ENCODE measurements around the gene MINDY4. TPM values are rescaled to one million over a fixed set of nuclear protein-coding genes. Genes with fewer than 3 reads are reported as not detected.

MINDY4 gene
- total RNA-seq, 3 donors from 2014 or later (not counting 1 experiment from before 2014, with no cell fraction given) = 1.1 to 1.7 (median 1.1) TPM

DNA sequence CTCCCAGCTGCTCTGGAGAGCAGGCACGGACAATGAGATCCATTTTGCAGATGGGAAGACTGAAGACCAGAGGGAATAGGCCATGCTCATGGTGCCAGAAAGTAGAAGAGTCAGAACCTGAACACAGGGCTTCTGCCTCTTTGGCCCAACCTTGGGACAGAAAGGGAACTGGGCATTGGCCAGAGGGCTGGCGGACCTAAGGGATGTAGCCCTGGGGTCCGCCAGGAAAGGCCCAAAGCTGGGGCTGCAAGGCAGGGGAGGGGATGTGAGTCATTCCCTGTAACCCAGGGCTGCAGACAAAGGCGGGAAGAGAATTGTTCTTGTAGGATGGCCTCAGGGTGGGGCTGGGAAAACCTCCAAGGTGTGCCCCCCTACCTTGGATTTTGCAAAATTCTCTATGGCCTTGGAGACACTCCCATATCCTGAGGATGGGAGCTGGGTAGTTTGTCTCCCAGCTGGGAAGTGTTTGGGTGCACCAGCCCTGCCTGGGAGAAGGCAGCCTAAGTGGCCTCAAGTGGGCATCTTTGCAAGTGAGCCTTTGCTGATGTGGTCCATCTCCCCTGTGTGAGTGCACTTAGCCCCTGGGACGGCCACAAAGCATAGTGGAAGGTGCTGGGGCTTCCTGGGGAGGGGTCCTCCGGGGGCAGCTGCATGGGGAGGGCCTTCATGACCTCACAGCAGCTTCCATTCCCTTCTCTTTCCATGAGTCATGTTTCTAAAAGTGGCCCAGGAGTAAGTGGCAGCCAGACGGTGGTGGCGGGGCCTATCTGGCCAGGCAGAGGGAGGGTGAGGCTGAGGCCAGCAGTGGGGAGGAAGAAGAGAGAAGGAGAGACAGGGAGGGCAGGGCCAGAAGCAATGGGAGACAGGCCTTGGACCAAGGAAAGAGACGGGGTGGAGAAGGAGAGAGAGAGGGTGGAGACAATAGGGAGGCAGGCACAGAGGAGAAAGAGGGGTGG lies 149.6 kb downstream of the MINDY4 start:
- Histone ChIP-seq H3K4me3 (ENCODE audit: low read length) (no peak overlapping the region), H3K36me3 (ENCODE audit: control insufficient read depth, insufficient read depth, low read length) (no peaks in the 10 kb centered on the region), H3K27me3 (ENCODE audit: control insufficient read depth, insufficient read depth, low read length) (no peaks in the 10 kb centered on the region), H3K27ac (ENCODE audit: low read length) (no peak overlapping the region), H3K9me3 (ENCODE audit: control insufficient read depth, insufficient read depth, low read length) (no peaks in the 10 kb centered on the region), H3K4me1 (ENCODE audit: control insufficient read depth, insufficient read depth, low read length) (no peaks in the 10 kb centered on the region)
- intact Hi-C loops (cut with micrococcal nuclease) = no loop called here
- H3K4me1 Mint-ChIP-seq = no peaks in the 10 kb centered on the region
- H3K27ac Mint-ChIP-seq = no peak overlapping the region
- no peaks in the 10 kb centered on the region for H3K9me3 Mint-ChIP-seq
- TF ChIP-seq, protein P1, sequence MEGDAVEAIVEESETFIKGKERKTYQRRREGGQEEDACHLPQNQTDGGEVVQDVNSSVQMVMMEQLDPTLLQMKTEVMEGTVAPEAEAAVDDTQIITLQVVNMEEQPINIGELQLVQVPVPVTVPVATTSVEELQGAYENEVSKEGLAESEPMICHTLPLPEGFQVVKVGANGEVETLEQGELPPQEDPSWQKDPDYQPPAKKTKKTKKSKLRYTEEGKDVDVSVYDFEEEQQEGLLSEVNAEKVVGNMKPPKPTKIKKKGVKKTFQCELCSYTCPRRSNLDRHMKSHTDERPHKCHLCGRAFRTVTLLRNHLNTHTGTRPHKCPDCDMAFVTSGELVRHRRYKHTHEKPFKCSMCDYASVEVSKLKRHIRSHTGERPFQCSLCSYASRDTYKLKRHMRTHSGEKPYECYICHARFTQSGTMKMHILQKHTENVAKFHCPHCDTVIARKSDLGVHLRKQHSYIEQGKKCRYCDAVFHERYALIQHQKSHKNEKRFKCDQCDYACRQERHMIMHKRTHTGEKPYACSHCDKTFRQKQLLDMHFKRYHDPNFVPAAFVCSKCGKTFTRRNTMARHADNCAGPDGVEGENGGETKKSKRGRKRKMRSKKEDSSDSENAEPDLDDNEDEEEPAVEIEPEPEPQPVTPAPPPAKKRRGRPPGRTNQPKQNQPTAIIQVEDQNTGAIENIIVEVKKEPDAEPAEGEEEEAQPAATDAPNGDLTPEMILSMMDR (IDR thresholded peaks at IDR 0.05) = no peak
- no peak overlapping the region for H3K4me3 Mint-ChIP-seq
- WGBS (ENCODE audit: insufficient coverage) = 67% methylated on average over 9 of the region's 9 CpGs
- no peak for ATAC-seq
- no peaks in the 10 kb centered on the region for H3K27me3 Mint-ChIP-seq (ENCODE audit: low read depth in 2 of 2)
- DNase-seq = peak in 1 of 2 donors; percentile 8
- no peaks in the 10 kb centered on the region for H3K36me3 Mint-ChIP-seq

DNA sequence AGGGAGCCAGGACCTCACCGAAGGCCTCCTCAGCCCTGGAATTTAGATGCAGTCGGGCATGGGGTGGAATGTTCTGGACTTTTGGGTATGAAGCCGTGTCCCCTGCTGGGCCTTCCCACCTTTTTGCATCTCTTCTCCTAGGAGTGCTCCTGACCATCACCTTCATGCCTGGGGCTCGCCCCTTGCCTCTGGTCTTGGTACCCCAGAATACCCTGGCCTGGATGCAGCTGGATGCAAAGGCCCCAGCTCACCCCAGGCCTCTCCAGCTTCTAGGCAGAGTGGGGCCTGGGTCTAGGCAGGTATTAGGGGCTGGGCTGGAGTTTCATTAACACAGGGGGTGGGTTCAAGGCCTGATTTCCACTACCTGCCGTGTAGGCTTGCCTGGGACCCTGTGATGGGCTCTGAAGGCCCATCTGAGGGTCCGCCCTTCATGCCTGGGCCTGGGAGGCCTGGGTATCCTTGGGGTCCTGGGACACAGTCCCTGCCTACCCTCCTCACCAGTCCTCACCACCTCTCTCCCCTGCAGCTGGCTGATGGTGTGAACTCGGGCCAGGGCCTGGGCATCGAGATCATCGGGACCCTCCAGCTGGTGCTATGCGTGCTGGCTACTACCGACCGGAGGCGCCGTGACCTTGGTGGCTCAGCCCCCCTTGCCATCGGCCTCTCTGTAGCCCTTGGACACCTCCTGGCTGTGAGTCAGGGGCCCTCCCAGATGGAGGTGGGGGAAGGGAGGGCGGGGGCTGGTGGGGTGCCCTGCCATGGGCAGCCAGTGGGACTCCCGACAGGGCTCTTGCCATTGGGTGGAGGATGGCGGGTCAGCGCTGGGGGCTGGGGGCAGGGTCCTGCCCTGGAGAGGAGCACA lies 150.6 kb downstream of the MINDY4 start:
- peak in 1 of 2 donors; percentile 9 for DNase-seq

DNA sequence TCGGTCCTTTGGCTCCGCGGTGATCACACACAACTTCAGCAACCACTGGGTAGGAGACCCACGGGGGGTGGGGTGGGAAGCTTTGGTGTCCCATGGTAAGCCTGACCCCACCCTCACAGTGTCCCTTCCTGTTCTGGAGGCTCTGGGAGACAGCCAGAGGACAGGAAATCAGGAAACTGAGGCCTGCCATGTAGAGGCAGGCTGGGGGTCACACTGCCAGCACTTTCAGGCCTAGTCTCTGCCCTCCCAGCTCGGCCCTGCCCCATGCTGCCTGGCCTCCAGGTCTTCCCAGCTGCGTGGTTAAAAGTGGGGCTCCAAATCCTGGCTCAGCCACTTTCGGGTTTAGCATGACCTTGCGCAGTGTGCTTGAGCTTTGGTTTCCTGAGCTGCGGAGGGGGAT lies 151.4 kb downstream of the MINDY4 start:
- Histone ChIP-seq H3K27ac (ENCODE audit: low read length) (no peak overlapping the region), H3K4me1 (ENCODE audit: control insufficient read depth, insufficient read depth, low read length) (no peaks in the 10 kb centered on the region), H3K4me3 (ENCODE audit: low read length) (no peak overlapping the region), H3K36me3 (ENCODE audit: control insufficient read depth, insufficient read depth, low read length) (no peaks in the 10 kb centered on the region), H3K9me3 (ENCODE audit: control insufficient read depth, insufficient read depth, low read length) (no peaks in the 10 kb centered on the region), H3K27me3 (ENCODE audit: control insufficient read depth, insufficient read depth, low read length) (no peaks in the 10 kb centered on the region)
- TF ChIP-seq, protein P1 (IDR thresholded peaks at IDR 0.05) = no peak
- H3K9me3 Mint-ChIP-seq = no peaks in the 10 kb centered on the region
- H3K27me3 Mint-ChIP-seq (ENCODE audit: low read depth in 2 of 2) = no peaks in the 10 kb centered on the region
- peak in 1 of 2 donors; percentile 9 for DNase-seq
- intact Hi-C loops (cut with micrococcal nuclease) = no loop called here
- no peaks in the 10 kb centered on the region for H3K36me3 Mint-ChIP-seq
- no peaks in the 10 kb centered on the region for H3K4me1 Mint-ChIP-seq
- no peak for ATAC-seq
- no peak overlapping the region for H3K4me3 Mint-ChIP-seq
- 91% methylated on average over 6 of the region's 9 CpGs for WGBS (ENCODE audit: insufficient coverage)
- H3K27ac Mint-ChIP-seq = no peak overlapping the region

More for the DNA sequence above, 150.6 kb downstream of the MINDY4 start:
- H3K36me3 ChIP-seq (ENCODE audit: control insufficient read depth, insufficient read depth, low read length) = no peaks in the 10 kb centered on the region
- no peak overlapping the region for H3K27ac ChIP-seq (ENCODE audit: low read length)
- no peak for ATAC-seq
- no peaks in the 10 kb centered on the region for H3K4me1 ChIP-seq (ENCODE audit: control insufficient read depth, insufficient read depth, low read length)
- TF ChIP-seq, protein P1 (IDR thresholded peaks at IDR 0.05) = no peak
- no peaks in the 10 kb centered on the region for H3K9me3 ChIP-seq (ENCODE audit: control insufficient read depth, insufficient read depth, low read length)
- Mint-ChIP-seq H3K36me3 (no peaks in the 10 kb centered on the region), H3K4me3 (no peak overlapping the region), H3K27ac (no peak overlapping the region), H3K4me1 (no peaks in the 10 kb centered on the region), H3K27me3 (ENCODE audit: low read depth in 2 of 2) (no peaks in the 10 kb centered on the region), H3K9me3 (no peaks in the 10 kb centered on the region)
- H3K27me3 ChIP-seq (ENCODE audit: control insufficient read depth, insufficient read depth, low read length) = no peaks in the 10 kb centered on the region
- WGBS (ENCODE audit: insufficient coverage) = 90% methylated on average over 19 of the region's 19 CpGs
- no peak overlapping the region for H3K4me3 ChIP-seq (ENCODE audit: low read length)
- intact Hi-C loops (cut with micrococcal nuclease) = no loop called here
